WTC11 (cell line): ENCODE data around the gene SLC29A1. TPM values are rescaled to one million over a fixed set of nuclear protein-coding genes. Genes with fewer than 3 reads are reported as not detected.

Experiments used
- ATAC-seq: fragments of 200-7000 bp; cut with Tn5 transposase; 2 replicates; pipeline ENCODE4 v1.10.0; 2021; ENCODE audit warnings: mild to moderate bottlenecking, moderate library complexity
- CTCF ChIA-PET: fragments of 300-600 bp; sonication (Branson Sonifier 250); formaldehyde crosslinking; loops from one replicate; lab custom pipeline; 2021; ENCODE audit warnings: antibody characterized with exemption; lab: Charles Lee
- POLR2A ChIA-PET: fragments of 350-600 bp; sonication (Branson Sonifier 250); formaldehyde crosslinking; loops from one replicate; lab custom pipeline; 2021; ENCODE audit warnings: antibody characterized with exemption; lab: Charles Lee
- DNase-seq: peaks from one replicate; pipeline ENCODE4 v3.0.0; 2021; ENCODE audit warnings: low spot score
- H3K27ac Mint-ChIP-seq: 2 replicates; pipeline ENCODE4 v1.8.0; 2021; ENCODE audit warnings: mixed read lengths
- H3K27me3 Mint-ChIP-seq: 2 replicates; pipeline ENCODE4 v1.8.0; 2021; ENCODE audit warnings: low read depth, mild to moderate bottlenecking, moderate library complexity, mixed read lengths
- H3K36me3 Mint-ChIP-seq: 2 replicates; pipeline ENCODE4 v1.8.0; 2021; ENCODE audit warnings: mixed read lengths
- H3K4me1 Mint-ChIP-seq: 2 replicates; pipeline ENCODE4 v1.8.0; 2022; ENCODE audit warnings: mixed read lengths
- H3K4me3 Mint-ChIP-seq: 2 replicates; pipeline ENCODE4 v1.8.0; 2021; ENCODE audit warnings: mild to moderate bottlenecking, moderate library complexity, mixed read lengths
- H3K9me3 Mint-ChIP-seq: 2 replicates; pipeline ENCODE4 v1.8.0; 2021; ENCODE audit warnings: mixed read lengths
- ATF1 ChIP-seq: sonication (generic); formaldehyde crosslinking; IDR thresholded peaks from 2 replicates; pipeline ENCODE4 v1.8.1; 2023; ENCODE audit warnings: mild to moderate bottlenecking, moderate library complexity, missing genetic modification reagents
- ERG ChIP-seq: fragments of 250-450 bp; sonication (Bioruptor Pico); IDR thresholded peaks from 2 replicates; pipeline ENCODE4 v1.8.0; 2021; ENCODE audit warnings: mild to moderate bottlenecking
- GABPB1 ChIP-seq: sonication (generic); formaldehyde crosslinking; IDR thresholded peaks from 2 replicates; pipeline ENCODE4 v1.8.1; 2023; ENCODE audit warnings: mild to moderate bottlenecking, missing genetic modification reagents
- MAX ChIP-seq: sonication (generic); formaldehyde crosslinking; IDR thresholded peaks from 2 replicates; pipeline ENCODE4 v1.8.0; 2022; ENCODE audit warnings: mild to moderate bottlenecking, missing genetic modification reagents
- MYBL2 ChIP-seq: sonication (generic); formaldehyde crosslinking; IDR thresholded peaks from 2 replicates; pipeline ENCODE4 v1.8.1; 2023; ENCODE audit warnings: mild to moderate bottlenecking, moderate library complexity, missing genetic modification reagents
- RORB ChIP-seq: fragments of 250-450 bp; sonication (Bioruptor Pico); IDR thresholded peaks from 2 replicates; pipeline ENCODE4 v1.9.0; 2021; ENCODE audit warnings: mild to moderate bottlenecking
- SP1 ChIP-seq: sonication (generic); formaldehyde crosslinking; conservative IDR thresholded peaks from 2 replicates; pipeline ENCODE4 v1.8.1; 2022; ENCODE audit warnings: missing genetic modification reagents
- STAT6 ChIP-seq: sonication (generic); formaldehyde crosslinking; conservative IDR thresholded peaks from 2 replicates; pipeline ENCODE4 v1.8.1; 2023; ENCODE audit warnings: mild to moderate bottlenecking, low read depth, missing genetic modification reagents, moderate library complexity
- ZNF232 ChIP-seq: sonication (generic); formaldehyde crosslinking; IDR thresholded peaks from 2 replicates; pipeline ENCODE4 v1.8.0; 2022; ENCODE audit warnings: mild to moderate bottlenecking, missing genetic modification reagents
- ZNF416 ChIP-seq: fragments of 250-450 bp; sonication (Bioruptor Pico); IDR thresholded peaks from 2 replicates; pipeline ENCODE4 v1.9.0; 2021; ENCODE audit warnings: mild to moderate bottlenecking, inconsistent platforms
- ZNF423 ChIP-seq: fragments of 250-450 bp; sonication (Bioruptor Pico); IDR thresholded peaks from 2 replicates; pipeline ENCODE4 v2.1.2; 2022; ENCODE audit warnings: mild to moderate bottlenecking, moderate library complexity
- total RNA-seq: library from RNA; stranded (reverse); gene quantifications from 3 replicates; pipeline ENCODE4 v1.2.3, GENCODE V29; 2021

The SLC29A1 gene
- total RNA-seq, 1 experiment from 2014 or later: 139 TPM

- no peak for ATAC-seq
- H3K9me3 Mint-ChIP-seq: no peaks in the 10 kb centered on the region
- peak overlapping the region; percentile 72 for H3K4me3 Mint-ChIP-seq
- ChIA-PET POLR2A (interaction anchor here (1.2 to 1.6 kb wide), 3 partner anchors 23 to 73 kb away, joined by 3 to 5 read pairs (median 3); partner anchors contain the start of genes HSP90AB1 and SPATS1), CTCF (interaction anchor here (1.1 to 6.3 kb wide), 10 partner anchors 13 to 173 kb away, joined by 3 to 109 read pairs (median 8); partner anchors contain the start of genes AARS2, CDC5L, MRPL14 and SLC35B2)
- peaks cover 38% of the 10 kb centered on the region for H3K4me1 Mint-ChIP-seq
- TF ChIP-seq MYBL2: no peak
- DNase-seq: no peak
- peaks cover 33% of the 10 kb centered on the region for H3K27me3 Mint-ChIP-seq
- H3K36me3 Mint-ChIP-seq: no peaks in the 10 kb centered on the region
- no peak overlapping the region for H3K27ac Mint-ChIP-seq
These were observed 46.0 kb downstream of the SLC29A1 start for GRCh38 chr6:44269178-44269920.

GRCh38 chr6:44269921-44270525 lies 46.6 kb downstream of the SLC29A1 start, which contains the start of gene TMEM151B:
Gene TMEM151B (plus strand): TSS chr6:44270450. CDS start chr6:44270743, 293 bp downstream.
- CTCF ChIA-PET: interaction anchor here (0.7 to 6.3 kb wide), 14 partner anchors 13 to 200 kb away, joined by 3 to 109 read pairs (median 4); partner anchors contain the start of genes AARS2, CDC5L, SLC35B2 and SPATS1
- no peaks in the 10 kb centered on the region for H3K36me3 Mint-ChIP-seq
- ATAC-seq (no peak; the same call in 1 of the 2 replicates), DNase-seq (peak; percentile 46)
- H3K27me3 Mint-ChIP-seq: peaks cover 34% of the 10 kb centered on the region
- peaks cover 36% of the 10 kb centered on the region for H3K4me1 Mint-ChIP-seq
- peak within 1 kb of the TSS; percentile 72 for H3K4me3 Mint-ChIP-seq
- H3K27ac Mint-ChIP-seq: no peak within 1 kb of the TSS
- POLR2A ChIA-PET: interaction anchor here (1.2 to 1.6 kb wide), 3 partner anchors 16 to 72 kb away, joined by 3 to 5 read pairs (median 3); partner anchors contain the start of gene SPATS1
- no peak for TF ChIP-seq MAX
- TF ChIP-seq GABPB1 (CRISPR knock-in tag): no peak
- no peak for TF ChIP-seq ZNF416 (CRISPR knock-in tag)
- no peak for TF ChIP-seq ATF1
- no peak for TF ChIP-seq ERG (CRISPR knock-in tag)
- TF ChIP-seq RORB (CRISPR knock-in tag): no peak
- no peaks in the 10 kb centered on the region for H3K9me3 Mint-ChIP-seq

GRCh38 chr6:44270526-44271405 lies 47.4 kb downstream of the SLC29A1 start:
- ChIA-PET POLR2A (interaction anchor here (1.2 to 1.6 kb wide), 2 partner anchors 16 to 71 kb away, joined by 3 to 5 read pairs; partner anchors contain the start of gene SPATS1), CTCF (interaction anchor here (0.6 to 6.3 kb wide), 16 partner anchors 13 to 199 kb away, joined by 3 to 109 read pairs (median 4); partner anchors contain the start of genes AARS2, CDC5L, SLC35B2 and SPATS1)
- peaks cover 34% of the 10 kb centered on the region for H3K27me3 Mint-ChIP-seq
- peak overlapping the region; percentile 68 for H3K4me3 Mint-ChIP-seq
- H3K4me1 Mint-ChIP-seq: peaks cover 36% of the 10 kb centered on the region
- no peak for TF ChIP-seq STAT6 (CRISPR knock-in tag)
- TF ChIP-seq ZNF232 (CRISPR knock-in tag): no peak
- 0 out of 2 replicates have a peak, but pooled peaks have one; percentile 12 for TF ChIP-seq ZNF423 (CRISPR knock-in tag)
- TF ChIP-seq SP1 (CRISPR knock-in tag): 0 out of 2 replicates have a peak, but pooled peaks have one; percentile 47
- H3K27ac Mint-ChIP-seq: no peak overlapping the region
- peak; percentile 83 for DNase-seq
- ATAC-seq: peak; percentile 66
- H3K36me3 Mint-ChIP-seq: no peaks in the 10 kb centered on the region
- no peaks in the 10 kb centered on the region for H3K9me3 Mint-ChIP-seq
